Rectal smooth muscle tissue (tissue), 1 donor: Measurements from ENCODE around the gene KCNA1.
A peak's percentile ranks its signal among the peaks of the same experiment; 100 is the strongest.
"Not testable (repeated sequence)": the region's sequence is repeated elsewhere in the genome, so short reads cannot be mapped to it uniquely, and the experiment has no call there.

Source experiments
- H3K27ac ChIP-seq: one replicate; pipeline ENCODE4 v1.7.0; 2013; ENCODE audit warnings: low read depth, low read length, inconsistent platforms
- H3K27me3 ChIP-seq: one replicate; pipeline ENCODE4 v1.7.0; 2013; ENCODE audit warnings: low read length; ENCODE audit not compliant: control insufficient read depth, insufficient read depth
- H3K36me3 ChIP-seq: one replicate; pipeline ENCODE4 v1.7.0; 2013; ENCODE audit warnings: low read length; ENCODE audit not compliant: control insufficient read depth, insufficient read depth
- H3K4me1 ChIP-seq: one replicate; pipeline ENCODE4 v1.7.0; 2013; ENCODE audit warnings: low read length; ENCODE audit not compliant: control insufficient read depth, insufficient read depth
- H3K4me3 ChIP-seq: one replicate; pipeline ENCODE4 v1.7.0; 2013; ENCODE audit warnings: low read length
- H3K9ac ChIP-seq: one replicate; pipeline ENCODE4 v1.7.0; 2013; ENCODE audit warnings: low read length

Gene KCNA1

DNA sequence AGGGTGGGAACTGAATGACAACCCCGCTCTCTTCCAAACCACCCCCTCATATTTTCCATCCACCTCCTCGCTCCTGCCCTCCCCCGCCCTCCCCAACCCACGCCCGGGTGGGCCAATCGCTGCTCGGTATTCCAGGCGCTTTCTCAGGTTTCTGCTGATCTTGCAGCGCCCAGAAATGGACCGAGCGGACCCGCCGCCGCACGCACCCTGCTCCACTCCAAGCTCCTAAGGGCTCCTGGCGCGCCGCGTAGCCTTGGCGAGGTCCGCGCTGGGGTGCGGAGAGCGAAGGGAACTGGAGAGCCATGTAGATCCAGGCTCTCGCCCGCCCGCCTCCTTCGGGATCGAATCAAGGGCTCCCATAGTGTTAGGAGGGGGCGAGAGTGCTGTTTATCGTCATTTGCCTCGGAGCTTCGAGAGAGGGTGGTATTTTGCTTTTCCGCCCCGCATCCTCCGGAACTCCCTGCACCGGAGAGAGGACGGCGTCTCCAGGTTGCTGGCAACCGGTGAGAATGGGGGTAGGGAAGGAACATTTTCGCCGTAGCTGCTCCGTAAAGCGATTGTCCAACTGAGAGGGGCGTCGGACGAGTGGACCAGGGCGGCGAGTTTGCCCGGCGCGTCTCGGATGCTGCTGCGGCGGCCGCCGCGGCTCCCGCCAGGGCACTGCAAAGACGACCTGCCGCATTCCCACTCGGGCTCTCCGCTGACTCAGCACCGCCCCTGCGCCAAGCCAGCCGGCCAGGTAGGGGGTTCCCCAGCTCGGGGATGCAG lies at the start of gene KCNA1:
KCNA1 (plus strand) TSS at position 172 of the 768 bp plus-strand sequence. CDS start 1,474 bp downstream, outside the sequence.
- Histone ChIP-seq H3K36me3 (no peaks in the 10 kb centered on the region), H3K4me1 (no peaks in the 10 kb centered on the region), H3K27me3 (peaks cover 11% of the 10 kb centered on the region), H3K27ac (peak within 1 kb of the TSS; percentile 21), H3K9ac (no peak within 1 kb of the TSS), H3K4me3 (peak within 1 kb of the TSS; percentile 65)

DNA sequence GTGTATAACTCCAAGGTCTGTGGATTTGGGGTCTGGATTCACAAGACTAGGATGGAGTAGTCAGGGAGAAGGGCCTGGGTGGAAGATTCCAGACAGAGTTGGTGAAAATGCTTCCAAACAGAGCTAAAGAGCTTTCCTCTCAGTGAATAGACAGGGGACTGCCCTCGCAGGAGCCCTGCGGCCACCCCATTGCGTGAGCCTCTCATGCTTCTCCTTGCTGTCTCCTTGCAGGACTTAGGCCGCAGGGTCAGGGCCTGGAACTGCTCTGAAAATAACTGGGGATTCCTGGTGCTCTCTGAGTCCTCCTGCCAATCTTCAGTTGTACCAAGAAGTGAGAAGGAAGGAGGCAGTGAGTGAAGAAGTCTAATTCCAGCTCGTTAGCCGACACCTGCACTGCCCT lies 49.0 kb upstream of the KCNA1 start:
- Histone ChIP-seq H3K27ac (no peak overlapping the region), H3K4me3 (no peak overlapping the region), H3K36me3 (no peaks in the 10 kb centered on the region), H3K27me3 (no peaks in the 10 kb centered on the region), H3K9ac (no peak overlapping the region), H3K4me1 (peaks cover 11% of the 10 kb centered on the region)

DNA sequence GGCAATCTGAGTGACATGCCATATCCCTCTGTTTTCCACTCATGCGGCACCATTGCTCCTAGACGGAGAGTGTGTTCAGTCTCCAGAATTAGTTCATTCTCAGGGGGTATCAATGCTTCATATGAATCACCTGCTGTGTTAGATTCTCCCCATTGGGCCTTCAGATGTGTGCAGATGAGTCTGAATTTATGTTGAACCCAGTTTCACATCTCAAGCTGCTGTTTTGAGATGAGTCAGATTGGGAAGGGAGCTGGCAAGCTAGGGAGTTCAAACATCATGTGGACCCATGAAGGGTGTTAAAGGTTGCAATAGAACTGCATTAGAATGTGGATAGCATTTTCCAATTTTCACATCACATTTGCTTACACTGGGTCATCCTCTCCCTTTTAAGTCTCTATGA lies 46.9 kb upstream of the KCNA1 start:
- peaks cover 15% of the 10 kb centered on the region for H3K4me1 ChIP-seq
- H3K36me3 ChIP-seq, result no peaks in the 10 kb centered on the region
- H3K4me3 ChIP-seq, result no peak overlapping the region
- H3K27ac ChIP-seq, result no peak overlapping the region
- H3K9ac ChIP-seq, result no peak overlapping the region
- no peaks in the 10 kb centered on the region for H3K27me3 ChIP-seq

DNA sequence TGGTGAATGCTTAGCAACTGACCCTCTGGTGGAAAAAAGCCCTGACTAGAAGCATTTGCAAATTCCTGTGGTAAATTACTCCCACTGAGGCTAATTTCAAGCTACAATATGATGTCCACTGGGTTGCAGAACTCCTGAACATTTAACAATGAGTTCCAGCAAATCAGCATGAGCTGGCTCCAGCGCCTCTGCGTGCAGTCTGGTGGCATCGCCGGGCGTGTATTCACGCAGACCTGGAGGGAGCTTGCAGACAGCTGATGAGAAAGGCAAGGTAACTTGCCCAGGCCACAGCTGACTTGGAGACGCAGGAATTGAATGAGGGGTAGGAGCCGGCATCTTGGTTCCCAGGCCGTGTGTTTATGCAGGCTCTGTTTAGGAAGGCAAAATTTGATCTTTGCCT lies 45.1 kb upstream of the KCNA1 start:
- H3K27ac ChIP-seq, result no peak overlapping the region
- peaks cover 8% of the 10 kb centered on the region for H3K4me1 ChIP-seq
- H3K9ac ChIP-seq, result no peak overlapping the region
- H3K4me3 ChIP-seq, result no peak overlapping the region
- H3K27me3 ChIP-seq, result no peaks in the 10 kb centered on the region
- H3K36me3 ChIP-seq, result no peaks in the 10 kb centered on the region

DNA sequence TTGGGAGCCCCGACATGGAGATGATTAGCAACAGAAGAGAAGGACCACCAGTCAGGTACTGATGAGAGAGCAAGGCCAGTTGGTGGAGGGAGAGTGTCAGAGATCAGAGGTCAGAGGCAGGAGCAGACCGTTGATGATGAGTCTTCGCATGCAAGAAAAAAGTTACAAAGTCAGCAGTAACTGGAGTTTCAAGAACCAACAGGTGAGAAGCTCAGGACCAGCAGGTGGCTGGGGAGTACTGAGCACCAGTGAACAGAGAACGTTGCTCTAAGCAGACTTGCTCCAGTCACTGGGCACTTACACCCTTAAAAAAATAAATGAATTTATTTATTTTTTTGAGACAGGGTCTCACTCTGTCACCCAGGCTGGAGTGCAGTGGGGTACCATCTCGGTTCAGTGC lies 44.5 kb upstream of the KCNA1 start:
- no peaks in the 10 kb centered on the region for H3K36me3 ChIP-seq
- H3K27me3 ChIP-seq, result no peaks in the 10 kb centered on the region
- peaks cover 4% of the 10 kb centered on the region for H3K4me1 ChIP-seq
- no peak overlapping the region for H3K4me3 ChIP-seq
- H3K27ac ChIP-seq, result no peak overlapping the region
- H3K9ac ChIP-seq, result no peak overlapping the region

DNA sequence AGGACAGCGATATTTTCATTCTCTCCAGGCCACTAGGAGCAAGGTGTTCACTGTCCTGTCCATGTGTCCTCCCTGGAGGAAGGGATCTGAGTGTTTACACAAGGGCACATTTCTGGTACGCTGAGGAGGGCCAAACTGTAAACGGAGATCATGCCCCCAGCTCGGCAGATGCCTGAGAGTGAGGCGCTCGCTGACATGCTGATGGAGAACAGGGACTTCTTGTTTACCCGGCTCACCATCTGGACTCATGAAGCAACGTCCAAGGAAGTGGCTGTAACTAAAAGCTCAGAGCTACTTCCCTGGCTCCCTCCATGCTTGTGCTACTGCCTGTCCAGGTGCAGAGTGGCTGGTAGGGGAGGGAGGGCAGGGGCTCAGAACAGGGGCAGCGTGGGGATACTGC lies 43.4 kb upstream of the KCNA1 start:
- Histone ChIP-seq H3K9ac (no peak overlapping the region), H3K27me3 (no peaks in the 10 kb centered on the region), H3K27ac (peak overlapping the region; percentile 46), H3K4me1 (peaks cover 4% of the 10 kb centered on the region), H3K4me3 (no peak overlapping the region), H3K36me3 (no peaks in the 10 kb centered on the region)

DNA sequence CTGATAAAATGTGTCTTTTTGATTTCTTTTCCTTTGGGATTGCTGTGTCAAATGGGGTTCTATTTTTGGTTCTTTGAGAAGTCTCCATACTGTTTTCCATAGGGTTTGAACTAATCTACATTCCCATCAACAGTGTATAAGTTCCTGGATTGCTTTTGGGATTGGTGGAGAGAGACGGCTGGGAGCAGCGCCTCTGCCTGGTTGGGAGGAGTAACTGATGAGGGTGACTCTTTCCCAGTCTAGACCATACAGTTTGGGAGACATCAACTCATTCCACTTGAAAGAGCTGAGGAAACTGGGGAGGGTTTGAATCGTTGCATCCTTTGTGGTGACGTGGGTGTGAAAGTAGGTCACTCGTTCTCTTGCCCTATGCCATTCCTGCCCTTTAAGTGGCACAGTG lies 42.3 kb upstream of the KCNA1 start:
- H3K36me3 ChIP-seq, result no peaks in the 10 kb centered on the region
- no peaks in the 10 kb centered on the region for H3K27me3 ChIP-seq
- H3K27ac ChIP-seq, result no peak overlapping the region
- H3K4me1 ChIP-seq, result peaks cover 4% of the 10 kb centered on the region
- no peak overlapping the region for H3K9ac ChIP-seq
- H3K4me3 ChIP-seq, result no peak overlapping the region

DNA sequence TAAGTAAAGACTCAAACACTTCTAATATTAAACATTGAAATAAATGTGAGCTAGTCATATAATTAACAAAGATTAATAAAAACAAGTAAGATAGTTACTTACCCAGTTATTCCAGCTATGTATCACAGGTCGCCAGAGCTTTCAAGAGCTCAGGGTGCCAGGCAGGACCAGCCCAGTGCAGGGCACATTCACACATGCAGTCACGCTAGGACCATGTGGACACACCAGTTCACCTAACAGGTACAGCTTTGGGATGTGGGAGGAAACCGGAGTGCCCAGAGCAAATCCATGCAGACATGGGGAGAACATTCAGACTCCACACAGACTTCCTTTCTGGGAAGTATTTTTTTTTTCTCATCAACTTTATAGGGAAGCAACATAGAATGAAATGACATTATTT lies 39.3 kb upstream of the KCNA1 start:
- peaks cover 4% of the 10 kb centered on the region for H3K4me1 ChIP-seq
- H3K27me3 ChIP-seq, result no peaks in the 10 kb centered on the region
- H3K36me3 ChIP-seq, result no peaks in the 10 kb centered on the region
- H3K9ac ChIP-seq, result no peak overlapping the region
- no peak overlapping the region for H3K27ac ChIP-seq
- H3K4me3 ChIP-seq, result no peak overlapping the region

DNA sequence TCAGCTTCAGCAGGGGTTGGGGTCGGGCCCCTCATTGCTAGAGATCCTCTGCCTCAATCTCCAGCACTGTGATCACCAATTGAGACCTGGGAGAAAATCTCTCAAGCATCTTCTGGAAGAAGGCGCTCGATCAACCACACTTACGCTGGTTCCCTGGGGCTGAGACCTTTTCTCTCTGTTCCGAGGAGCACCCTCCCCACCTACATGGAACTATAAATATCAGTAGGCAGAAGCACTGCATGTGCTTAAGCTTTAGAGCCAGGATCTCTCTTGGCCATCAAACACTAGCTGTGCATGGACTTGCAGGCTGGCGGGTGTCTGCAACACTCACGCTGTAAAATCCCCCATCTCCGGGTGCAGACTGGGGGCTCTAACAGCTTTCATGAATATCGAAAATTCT lies 38.2 kb upstream of the KCNA1 start:
- Histone ChIP-seq H3K36me3 (no peaks in the 10 kb centered on the region), H3K4me3 (no peak overlapping the region), H3K9ac (no peak overlapping the region), H3K27ac (no peak overlapping the region), H3K27me3 (no peaks in the 10 kb centered on the region), H3K4me1 (no peaks in the 10 kb centered on the region)

DNA sequence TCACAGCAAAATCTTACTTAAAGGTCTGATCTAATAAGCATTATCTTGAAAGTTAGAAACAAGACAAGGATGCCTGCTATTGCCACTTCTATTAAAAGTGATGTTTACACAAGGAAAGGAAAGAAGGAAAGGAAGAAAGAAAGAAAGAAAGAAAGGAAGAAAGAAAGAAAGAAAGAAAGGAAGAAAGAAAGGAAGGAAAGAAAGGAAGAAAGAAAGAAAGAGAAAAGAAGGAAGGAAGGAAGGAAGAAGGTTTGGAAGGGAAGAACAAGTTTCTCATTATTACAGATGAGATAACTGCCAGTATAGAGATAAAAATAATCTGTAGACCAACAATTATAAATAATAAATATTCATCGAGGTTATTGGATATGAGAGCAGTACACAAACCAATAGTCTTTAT lies 35.8 kb upstream of the KCNA1 start:
- no peaks in the 10 kb centered on the region for H3K36me3 ChIP-seq
- H3K27ac ChIP-seq, result no peak overlapping the region
- no peaks in the 10 kb centered on the region for H3K4me1 ChIP-seq
- no peak overlapping the region for H3K9ac ChIP-seq
- H3K4me3 ChIP-seq, result no peak overlapping the region
- H3K27me3 ChIP-seq, result no peaks in the 10 kb centered on the region

DNA sequence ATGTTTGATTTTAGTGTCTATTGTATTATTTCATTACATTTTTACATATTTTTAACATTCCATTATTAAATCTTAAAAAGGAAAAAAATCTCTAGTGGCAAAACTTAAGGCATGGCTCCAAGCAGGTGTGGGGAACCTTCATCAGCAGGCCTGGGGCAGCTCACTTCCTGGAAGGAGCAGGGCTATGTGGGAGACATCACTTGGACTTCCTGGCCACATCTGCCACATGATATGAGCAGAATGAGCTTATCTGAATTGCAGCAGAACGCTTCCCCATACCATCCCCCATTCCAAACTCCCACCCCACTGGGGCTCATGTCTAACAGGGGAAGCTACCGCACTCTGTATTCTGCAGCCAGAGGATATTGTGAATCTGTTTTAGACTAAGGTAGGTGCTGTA lies 35.0 kb upstream of the KCNA1 start:
- Histone ChIP-seq H3K27me3 (no peaks in the 10 kb centered on the region), H3K27ac (no peak overlapping the region), H3K4me1 (no peaks in the 10 kb centered on the region), H3K4me3 (no peak overlapping the region), H3K9ac (no peak overlapping the region), H3K36me3 (no peaks in the 10 kb centered on the region)

DNA sequence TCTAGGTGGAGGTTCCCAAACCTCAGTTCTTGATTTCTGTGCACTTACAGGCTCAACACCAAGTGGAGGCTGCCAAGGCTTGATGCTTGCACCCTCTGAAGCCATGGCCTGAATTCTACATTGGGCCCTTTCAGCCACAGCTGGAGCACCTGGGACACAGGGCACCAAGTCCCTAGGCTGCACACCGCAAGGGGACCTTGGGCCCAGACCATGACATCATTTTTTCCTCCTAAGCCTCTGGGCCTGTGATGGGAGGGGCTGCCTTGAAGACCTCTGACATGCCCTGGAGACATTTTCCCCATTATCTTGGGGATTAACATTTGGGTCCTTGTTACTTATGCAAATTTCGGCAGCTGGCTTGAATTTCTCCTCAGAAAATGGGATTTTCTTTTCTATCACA lies 30.2 kb upstream of the KCNA1 start:
- not testable (repeated sequence) for H3K27me3 ChIP-seq, H3K4me1 ChIP-seq, H3K27ac ChIP-seq, H3K36me3 ChIP-seq, H3K9ac ChIP-seq, H3K4me3 ChIP-seq

DNA sequence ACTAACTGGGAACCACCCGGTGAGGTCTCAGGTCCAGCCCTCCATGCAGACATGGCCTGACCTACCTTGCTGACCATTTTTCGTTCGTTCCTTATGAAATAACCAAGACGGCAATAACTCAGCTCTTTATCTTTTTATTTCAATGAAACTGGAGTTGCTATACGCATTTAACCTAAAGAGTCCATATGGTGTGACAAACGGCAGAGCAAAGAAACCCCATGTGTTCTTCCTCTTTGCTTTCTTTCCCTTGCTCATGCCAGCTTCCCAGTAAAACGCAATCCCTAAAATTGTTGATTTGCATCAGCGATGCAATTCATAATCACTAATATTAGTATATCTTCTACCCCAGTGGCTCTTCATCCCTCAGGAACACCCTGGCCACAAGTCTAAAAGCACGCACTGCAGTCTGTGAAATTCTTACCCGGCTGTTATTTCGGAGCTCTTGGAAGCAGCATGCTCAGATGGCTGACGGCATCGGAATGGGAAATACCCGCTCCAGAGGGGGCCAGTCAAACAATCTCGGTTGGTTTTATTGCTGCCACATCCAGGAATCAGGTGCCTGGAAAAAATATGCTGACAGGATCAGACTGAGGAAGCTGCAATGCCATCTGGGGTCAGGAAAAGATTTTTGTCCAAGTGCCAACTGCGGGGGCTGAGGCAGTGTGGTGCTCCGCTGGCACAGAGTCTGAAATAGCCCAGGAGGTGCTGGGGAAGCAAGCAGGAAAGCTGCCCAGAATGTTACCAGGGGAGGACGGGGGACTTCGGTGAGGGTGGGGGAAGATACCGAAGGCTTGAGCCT lies 28.2 kb upstream of the KCNA1 start:
- Histone ChIP-seq H3K27ac (no peak overlapping the region), H3K36me3 (no peaks in the 10 kb centered on the region), H3K4me3 (no peak overlapping the region), H3K27me3 (no peaks in the 10 kb centered on the region), H3K4me1 (no peaks in the 10 kb centered on the region), H3K9ac (no peak overlapping the region)
